ENCODE measurements around the gene TUBA4B.
"Not testable (repeated sequence)": the region's sequence is repeated elsewhere in the genome, so short reads cannot be mapped to it uniquely, and the experiment has no call there.

Gene TUBA4B

GRCh38 chr2:219247678-219248642 is 5.1 kb upstream of the TUBA4B start:
- DNase-seq, result no peak

DNA sequence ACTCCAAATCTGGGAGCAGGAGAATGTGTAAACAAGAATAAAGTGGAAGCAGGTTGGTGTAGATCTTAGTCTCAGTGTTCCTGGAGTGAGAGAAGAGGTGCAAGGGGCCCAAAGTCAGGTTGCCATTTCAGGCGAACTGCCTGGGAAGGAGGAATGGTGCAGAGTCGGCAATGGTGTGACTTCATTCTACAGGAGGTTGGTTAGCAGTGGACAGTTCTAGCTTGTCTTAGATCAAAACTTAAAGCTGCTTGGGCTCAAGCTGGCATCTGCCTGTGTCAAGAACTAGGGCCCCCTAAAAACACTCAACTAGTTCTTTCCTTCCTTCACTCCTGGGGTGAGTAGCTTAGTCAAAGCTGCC is 4.2 kb upstream of the TUBA4B start:
- no peak for DNase-seq

- peak in 49 of 58 donors; percentile 9 to 81 (median 58) for DNase-seq
Measured at GRCh38 chr2:219249203-219249980, 3.7 kb upstream of the TUBA4B start.

GRCh38 chr2:219250049-219250781 is 2.8 kb upstream of the TUBA4B start:
- DNase-seq, result no peak

DNA sequence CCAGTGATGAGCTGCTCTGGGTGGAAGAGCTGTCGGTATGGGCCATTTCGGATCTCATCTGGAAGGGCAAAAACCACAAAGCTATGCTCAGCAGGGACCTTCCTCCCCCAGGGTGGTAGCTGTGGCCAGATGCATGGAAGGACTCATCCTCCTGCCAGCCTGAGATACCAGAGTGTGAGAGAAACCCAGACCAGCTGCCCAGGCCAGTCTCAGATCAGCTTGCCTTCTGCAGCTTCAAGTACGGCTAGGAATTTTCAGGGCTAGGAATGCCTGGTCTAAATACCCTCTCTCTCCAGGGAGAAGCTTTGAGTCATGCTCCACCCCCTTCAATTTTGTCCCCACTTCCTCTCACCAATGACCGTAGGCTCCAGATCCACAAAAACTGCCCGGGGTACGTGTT is 1.4 kb upstream of the TUBA4B start:
- no peak for DNase-seq

DNA sequence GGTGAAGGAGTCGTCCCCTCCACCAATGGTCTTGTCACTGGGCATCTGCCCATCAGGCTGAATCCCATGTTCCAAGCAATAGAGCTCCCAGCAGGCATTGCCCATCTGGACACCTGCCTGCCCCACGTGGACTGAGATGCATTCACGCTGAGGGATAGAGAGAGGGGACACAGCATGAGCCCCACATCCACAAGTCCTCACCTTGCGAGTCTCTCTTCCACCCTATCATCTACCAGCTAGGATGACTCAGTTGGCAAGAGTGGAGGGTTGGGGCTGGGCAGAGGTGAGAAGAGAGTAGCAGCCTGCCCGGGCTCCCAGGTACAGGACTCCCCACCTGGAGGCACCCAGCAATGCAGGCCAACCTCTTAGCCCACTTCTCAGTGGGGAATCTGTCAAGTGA is 959 bp upstream of the TUBA4B start:
- DNase-seq, result peak in 1 of 58 donors; percentile 23

- peak in 3 of 58 donors; percentile 8 to 39 (median 31) for DNase-seq
Measured at GRCh38 chr2:219252570-219252899, 508 bp upstream of the TUBA4B start.

DNA sequence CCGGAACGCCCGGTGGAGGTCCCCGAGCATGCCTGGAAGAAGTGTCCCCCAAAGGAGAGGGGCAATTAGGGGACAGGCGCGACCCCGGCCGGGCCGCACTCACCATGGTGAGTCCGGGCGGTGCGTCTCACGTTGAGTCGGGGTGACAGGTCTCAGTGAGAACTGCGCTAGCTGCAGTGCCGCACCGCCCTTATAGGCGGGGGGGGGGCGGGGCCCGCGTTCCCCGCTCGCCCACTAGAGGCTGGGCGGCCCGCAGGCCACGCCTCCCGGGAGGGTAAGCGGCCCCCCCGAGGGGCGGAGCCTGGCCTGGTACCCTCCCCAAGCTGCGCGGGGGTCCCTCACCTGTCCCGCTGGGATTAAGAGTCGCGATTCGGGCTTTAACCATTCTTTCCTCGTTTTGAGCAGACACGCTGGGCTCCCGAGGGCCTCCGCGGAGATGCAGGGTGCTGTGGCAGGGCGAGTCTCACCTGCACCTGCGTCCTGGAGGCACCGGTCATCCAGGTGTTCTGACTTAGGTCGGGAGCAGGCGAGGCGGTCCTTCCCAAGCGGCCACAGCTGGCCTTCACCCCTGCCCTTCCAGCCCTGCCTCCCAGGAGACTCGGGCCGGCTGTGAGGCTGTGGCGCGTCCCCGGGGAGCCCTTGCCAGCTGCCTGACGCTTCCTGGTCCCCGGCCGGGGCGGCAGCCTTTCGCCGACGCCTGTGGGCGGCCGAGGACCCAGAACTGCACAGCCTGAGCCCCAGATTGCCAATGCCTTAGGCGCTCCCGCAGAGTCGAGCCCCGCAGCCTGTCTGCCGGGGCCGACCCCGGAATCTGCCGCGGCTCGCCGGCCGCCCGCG is 928 bp downstream of the TUBA4B start, which contains the start of gene TUBA4A:
Gene TUBA4A, minus strand, starts transcription at position 166 of the 837 bp plus-strand sequence. Its CDS starts 60 bp downstream, at position 106.
- DNase-seq, result peak in 56 of 58 donors; percentile 26 to 93 (median 75)

DNA sequence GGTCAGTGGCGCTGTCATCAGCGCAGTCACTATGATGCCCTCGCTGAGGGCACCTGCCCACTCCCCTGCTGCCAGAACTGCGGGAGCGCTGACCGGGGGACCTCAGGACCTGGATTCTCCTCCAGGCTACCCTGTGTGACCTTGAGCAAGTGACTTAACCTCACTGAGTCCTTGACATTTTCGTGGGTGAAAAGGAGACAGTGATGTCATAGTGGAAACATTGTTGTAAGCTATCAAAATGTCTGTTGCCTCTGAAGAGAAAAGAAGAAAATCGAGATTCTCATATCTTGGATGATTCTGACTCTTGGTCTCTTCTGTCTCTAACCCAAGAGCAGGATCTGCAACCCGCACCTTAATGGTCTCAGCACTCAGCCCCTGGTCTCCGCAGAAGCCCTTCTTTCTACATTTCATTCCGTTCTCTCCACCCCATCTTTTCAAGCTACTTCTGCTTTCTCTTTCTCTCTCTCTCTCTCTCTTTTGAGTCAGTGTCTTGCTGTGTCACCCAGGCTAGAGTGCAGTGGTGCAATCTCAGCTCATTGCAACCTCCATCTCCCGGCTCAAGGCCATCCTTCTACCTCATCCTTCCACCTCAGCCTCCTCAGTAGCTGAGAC is 1.7 kb downstream of the TUBA4B start:
- DNase-seq, result peak in 1 of 58 donors; percentile 34

- not testable (repeated sequence) for DNase-seq
Measured at GRCh38 chr2:219258942-219259341, 5.9 kb downstream of the TUBA4B start.

DNA sequence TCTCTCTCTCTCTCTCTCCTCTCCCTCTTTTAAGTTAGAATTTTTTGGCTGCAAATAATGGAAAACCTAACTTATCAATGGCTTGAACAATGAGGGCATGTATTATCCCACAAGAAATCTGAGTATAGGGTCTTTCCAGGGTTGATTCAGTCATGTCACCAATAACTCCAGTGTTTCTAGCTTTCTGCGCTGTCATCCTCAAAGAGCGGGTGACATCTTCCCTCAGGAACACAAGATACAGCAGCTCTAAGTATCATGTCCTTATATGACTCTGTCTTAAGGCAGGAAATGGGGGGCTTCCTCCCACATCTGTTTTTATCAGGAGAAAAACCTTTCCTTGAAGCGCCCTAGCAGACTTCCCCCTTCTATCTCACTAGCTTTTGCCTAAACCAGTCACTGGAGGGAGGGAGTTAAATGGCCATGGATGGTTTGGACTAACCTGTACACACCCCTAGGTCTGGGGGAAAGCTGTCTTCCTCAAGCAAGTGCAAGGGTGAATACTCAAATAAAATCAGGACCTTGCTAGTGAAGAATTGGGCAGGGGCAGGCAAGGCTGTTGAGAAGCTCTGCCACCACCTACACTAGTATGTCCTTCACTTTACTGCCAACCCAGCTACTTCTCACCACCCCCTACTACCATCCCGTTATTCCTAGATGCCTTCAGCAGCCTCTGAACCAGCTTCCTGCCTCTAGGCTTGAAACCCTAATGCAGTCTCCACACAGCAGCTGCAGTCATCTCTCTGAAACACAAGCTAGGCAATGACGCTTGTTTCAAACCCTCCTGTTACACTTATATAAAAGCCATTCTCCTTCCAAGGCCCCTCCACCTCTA is 8.2 kb downstream of the TUBA4B start:
- DNase-seq, result peak in 7 of 58 donors; percentile 16 to 44 (median 29)

- DNase-seq, result no peak
Measured at GRCh38 chr2:219266232-219266631, 13.2 kb downstream of the TUBA4B start.

GRCh38 chr2:219266886-219267285 is 13.8 kb downstream of the TUBA4B start:
- no peak for DNase-seq

DNA sequence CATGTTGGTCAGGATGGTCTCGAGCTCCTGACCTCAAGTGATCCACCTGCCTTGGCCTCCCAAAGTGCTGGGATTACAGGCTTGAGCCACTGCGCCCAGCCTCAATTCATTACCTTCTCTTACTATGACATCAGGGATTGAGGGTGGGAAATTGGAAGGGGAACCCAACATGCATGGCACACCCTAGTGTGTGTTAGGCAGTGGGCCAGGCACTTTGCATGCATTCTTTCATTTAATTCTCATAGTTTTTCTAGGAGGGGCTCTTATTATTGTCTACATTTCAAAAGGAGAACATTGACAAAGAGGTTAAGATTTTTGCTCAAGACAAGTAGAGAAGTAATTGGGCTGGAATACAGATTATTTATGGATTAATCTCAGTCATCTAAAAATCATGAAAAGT is 15.3 kb downstream of the TUBA4B start:
- DNase-seq, result no peak

DNA sequence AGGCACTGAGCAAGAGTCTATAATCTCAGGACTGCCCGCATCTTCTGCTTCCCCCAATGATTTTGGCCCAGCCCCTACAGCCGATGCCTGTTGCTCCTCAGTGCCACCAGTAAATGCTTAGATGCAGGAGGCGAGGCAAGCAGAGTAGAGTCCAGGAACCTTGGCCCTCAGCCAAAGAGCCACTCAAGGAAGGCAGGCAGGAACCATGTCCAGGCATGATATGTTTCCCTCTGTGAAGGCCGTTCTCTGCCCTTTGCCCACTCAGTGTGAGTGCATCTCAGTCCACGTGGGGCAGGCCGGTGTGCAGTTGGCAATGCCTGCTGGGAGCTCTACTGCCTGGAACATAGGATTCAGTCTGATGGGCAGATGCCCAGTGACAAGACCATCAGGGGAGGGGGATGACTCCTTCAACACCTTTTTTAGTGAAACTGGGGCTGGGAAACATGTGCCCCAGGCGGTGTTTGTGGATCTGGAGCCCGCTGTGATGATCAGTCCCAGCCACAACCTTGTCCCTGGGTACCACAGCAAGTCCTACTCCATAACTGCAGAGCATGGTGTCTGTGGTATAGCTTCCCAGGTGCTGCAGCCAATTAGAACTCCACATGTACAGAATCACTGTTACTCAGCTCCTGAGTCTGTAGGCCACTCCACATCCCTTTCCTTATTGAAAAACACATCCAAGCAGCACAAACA is 16.5 kb downstream of the TUBA4B start:
- no peak for DNase-seq

DNA sequence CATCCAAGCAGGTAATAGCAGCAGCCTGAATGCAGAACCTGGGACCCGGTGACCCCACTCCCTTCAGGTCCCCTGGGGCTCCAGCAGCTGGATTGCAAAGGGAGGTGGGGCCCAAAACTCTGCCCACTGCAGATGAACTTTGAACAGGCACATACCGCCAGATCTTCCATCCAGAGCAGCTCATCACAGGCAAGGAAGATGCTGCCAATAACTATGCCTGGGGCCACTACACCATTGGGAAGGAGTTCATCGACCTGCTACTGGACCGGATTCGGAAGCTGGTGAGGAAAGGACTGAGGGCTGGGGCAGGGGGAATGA is 17.0 kb downstream of the TUBA4B start:
- no peak for DNase-seq

GRCh38 chr2:219271021-219271420 is 18.0 kb downstream of the TUBA4B start:
- DNase-seq, result no peak

DNA sequence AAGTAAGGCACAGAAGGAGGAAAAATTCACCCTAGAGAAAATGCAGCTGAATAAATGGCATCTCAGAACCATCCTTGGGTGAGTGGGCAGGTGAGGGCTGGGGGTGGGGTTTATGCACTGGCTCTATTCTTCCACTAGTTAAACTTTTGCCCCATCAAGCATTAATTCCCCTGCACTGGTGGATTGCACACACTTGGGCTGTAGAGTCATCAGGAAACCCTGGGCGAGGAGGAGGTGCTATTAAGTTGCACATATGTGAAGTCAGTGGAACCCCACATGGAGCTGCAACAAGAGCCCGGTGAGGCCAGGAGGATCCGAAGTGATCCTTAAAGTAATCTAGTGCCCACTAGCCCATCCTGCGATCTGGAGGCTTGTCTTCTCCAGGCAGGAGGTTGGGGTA is 19.3 kb downstream of the TUBA4B start:
- no peak for DNase-seq

- DNase-seq, result no peak
Measured at GRCh38 chr2:219272995-219273394, 20.0 kb downstream of the TUBA4B start.

All from anterior cingulate cortex (tissue), 58 donors.